Neural cell (in vitro differentiated cells): ENCODE data around the gene GPRIN1. TPM values are rescaled to one million over a fixed set of nuclear protein-coding genes. Genes with fewer than 3 reads are reported as not detected.

Experiments used
- H2AFZ ChIP-seq: fragments of 200-600, 300-800 bp; sonication (generic), shearing (Covaris generic); 2 replicates; pipeline ENCODE4 v1.6.0; 2014; ENCODE audit warnings: low read depth, mild to moderate bottlenecking, antibody characterized with exemption, low read length, moderate library complexity
- H3F3A ChIP-seq: fragments of 200-600 bp; shearing (Covaris generic); 2 replicates; pipeline ENCODE4 v1.6.1; 2016; ENCODE audit warnings: mild to moderate bottlenecking, moderate library complexity, mixed read lengths, antibody characterized with exemption, low read length; ENCODE audit not compliant: insufficient read depth, poor library complexity, severe bottlenecking
- H3K27ac ChIP-seq: fragments of 200-600, 300-800 bp; sonication (generic), shearing (Covaris generic); 2 replicates; pipeline ENCODE4 v1.5.1; 2014; ENCODE audit warnings: mild to moderate bottlenecking, low read length, moderate library complexity
- H3K27me3 ChIP-seq: fragments of 300-800, 200-600 bp; sonication (generic), shearing (Covaris generic); 2 replicates; pipeline ENCODE4 v1.6.0; 2014; ENCODE audit warnings: mild to moderate bottlenecking, low read depth, low read length, moderate library complexity; ENCODE audit not compliant: insufficient read depth
- H3K36me3 ChIP-seq: fragments of 300-800, 200-600 bp; sonication (generic), shearing (Covaris generic); 2 replicates; pipeline ENCODE4 v1.5.1; 2014; ENCODE audit warnings: mild to moderate bottlenecking, antibody characterized with exemption, low read length, moderate library complexity; ENCODE audit not compliant: insufficient read depth
- H3K4me2 ChIP-seq: fragments of 300-800, 200-600 bp; sonication (generic), shearing (Covaris generic); 2 replicates; pipeline ENCODE4 v1.6.0; 2014; ENCODE audit warnings: mild to moderate bottlenecking, low read length
- H3K4me3 ChIP-seq: fragments of 300-800, 200-600 bp; sonication (generic), shearing (Covaris generic); 2 replicates; pipeline ENCODE4 v1.5.1; 2014; ENCODE audit warnings: mild to moderate bottlenecking, low read length, moderate library complexity
- H3K79me2 ChIP-seq: fragments of 200-600 bp; shearing (Covaris generic); replicated peaks from 2 replicates; pipeline ENCODE4 v1.6.0; 2014; ENCODE audit warnings: mild to moderate bottlenecking, low read length, moderate library complexity; ENCODE audit not compliant: insufficient read depth
- H3K9ac ChIP-seq: fragments of 300-800, 200-600 bp; sonication (generic), shearing (Covaris generic); 2 replicates; pipeline ENCODE4 v1.6.1; 2016; ENCODE audit warnings: mild to moderate bottlenecking, low read length, mixed read lengths
- H3K9me2 ChIP-seq: fragments of 200-600 bp; shearing (Covaris generic); 2 replicates; pipeline ENCODE4 v1.6.1; 2016; ENCODE audit warnings: mild to moderate bottlenecking, low read length, mixed read lengths; ENCODE audit not compliant: insufficient read depth
- H3K9me3 ChIP-seq: fragments of 200-600, 300-800 bp; sonication (generic), shearing (Covaris generic); 2 replicates; pipeline ENCODE4 v1.6.1; 2016; ENCODE audit warnings: mild to moderate bottlenecking, mixed run types, low read length, moderate library complexity, mixed read lengths
- H4K20me1 ChIP-seq: fragments of 200-600 bp; shearing (Covaris generic); 2 replicates; pipeline ENCODE4 v1.6.1; 2016; ENCODE audit warnings: mild to moderate bottlenecking, mixed run types; ENCODE audit not compliant: insufficient read depth
- EP300 ChIP-seq: fragments of 450-650 bp; conservative IDR thresholded peaks from 2 replicates; pipeline ENCODE4 v1.6.1; 2014; ENCODE audit warnings: antibody characterized with exemption, mild to moderate bottlenecking, moderate library complexity; ENCODE audit not compliant: poor library complexity, severe bottlenecking
- EZH2 ChIP-seq: fragments of 200-600, 300-800 bp; shearing (Covaris generic), sonication (generic); IDR thresholded peaks from 2 replicates; pipeline ENCODE4 v1.6.1; 2014; ENCODE audit warnings: antibody characterized with exemption, low read length, borderline replicate concordance, mild to moderate bottlenecking; ENCODE audit not compliant: insufficient read depth, poor library complexity, severe bottlenecking
- MXI1 ChIP-seq: fragments of 450-650 bp; conservative IDR thresholded peaks from 2 replicates; pipeline ENCODE4 v1.6.1; 2014; ENCODE audit warnings: antibody characterized with exemption, mild to moderate bottlenecking; ENCODE audit not compliant: poor library complexity, severe bottlenecking
- POLR2AphosphoS5 ChIP-seq: IDR thresholded peaks from 2 replicates; pipeline ENCODE4 v1.6.1; 2012
- RAD21 ChIP-seq: fragments of 450-650 bp; conservative IDR thresholded peaks from 2 replicates; pipeline ENCODE4 v1.6.1; 2014; ENCODE audit warnings: antibody characterized with exemption, mild to moderate bottlenecking, moderate library complexity
- SMC3 ChIP-seq: fragments of 450-650 bp; conservative IDR thresholded peaks from 2 replicates; pipeline ENCODE4 v1.6.1; 2014; ENCODE audit warnings: antibody characterized with exemption, mild to moderate bottlenecking, moderate library complexity; ENCODE audit not compliant: poor library complexity
- TAF1 ChIP-seq: IDR thresholded peaks from 2 replicates; pipeline ENCODE4 v1.6.1; 2012; ENCODE audit warnings: low read depth
- polyA plus RNA-seq: library from polyadenylated mRNA; depleted of rRNA; stranded (reverse); fragments of >200 nt; gene quantifications from 2 replicates; pipeline ENCODE4 v1.2.3, GENCODE V29; 2014
- TF ChIP-seq, protein P1 (sequence below): fragments of 450-650 bp; IDR thresholded peaks from 2 replicates; pipeline ENCODE4 v1.5.1; 2014; ENCODE audit warnings: antibody characterized with exemption, mild to moderate bottlenecking, moderate library complexity; ENCODE audit not compliant: poor library complexity, severe bottlenecking
- TF ChIP-seq, protein P2 (sequence below): IDR thresholded peaks from 2 replicates; pipeline ENCODE4 v1.6.1; 2012; ENCODE audit warnings: borderline replicate concordance

GPRIN1 gene
- polyA plus RNA-seq, 1 donor from 2014 or later, result 32.3 TPM

DNA sequence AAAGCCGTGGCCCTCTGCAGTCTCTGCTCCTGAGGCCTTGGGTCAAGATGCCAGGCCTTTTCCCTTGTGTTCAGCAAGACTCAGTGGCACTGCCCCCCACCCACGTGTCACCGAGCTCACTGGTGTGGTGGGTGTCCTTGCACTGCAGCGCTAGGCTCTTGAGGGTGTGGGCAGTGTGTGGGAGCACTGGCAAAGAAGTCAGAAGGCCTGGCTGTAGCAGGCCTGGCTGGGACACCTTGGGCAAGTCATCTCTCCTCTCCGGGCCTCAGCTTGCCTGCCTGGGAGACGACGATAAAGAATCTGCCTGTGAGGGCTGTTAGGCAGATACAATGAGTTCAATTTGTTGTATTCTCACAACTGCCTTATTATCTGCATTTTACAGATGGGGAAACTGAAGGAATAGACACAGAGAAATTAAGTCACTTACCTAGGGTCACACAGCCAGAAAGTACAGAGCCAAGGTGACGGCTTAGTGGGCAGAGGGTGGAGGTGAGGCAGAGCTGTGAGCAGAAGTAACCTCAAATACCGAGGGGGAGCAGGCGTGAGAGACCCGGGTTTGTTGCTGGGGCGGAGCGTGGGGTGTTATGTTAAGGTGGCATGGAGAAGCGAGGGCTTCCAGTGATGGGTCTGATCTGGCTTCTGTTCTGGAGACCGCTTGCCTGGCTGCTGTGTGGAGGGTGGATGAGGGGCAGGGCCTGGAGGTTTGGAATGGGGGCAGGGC lies 38.7 kb upstream of the GPRIN1 start:
- H3K4me2 ChIP-seq, result peak overlapping the region; percentile 78
- no peaks in the 10 kb centered on the region for H4K20me1 ChIP-seq
- no peaks in the 10 kb centered on the region for H3K9me2 ChIP-seq
- no peaks in the 10 kb centered on the region for H3K9me3 ChIP-seq
- H3K79me2 ChIP-seq, result peaks cover 9% of the 10 kb centered on the region
- H3K36me3 ChIP-seq, result no peaks in the 10 kb centered on the region
- no peaks in the 10 kb centered on the region for H3F3A ChIP-seq
- H2AFZ ChIP-seq, result no peak overlapping the region
- H3K27me3 ChIP-seq, result no peaks in the 10 kb centered on the region
- peak overlapping the region; percentile 83 for H3K4me3 ChIP-seq
- no peak overlapping the region for H3K27ac ChIP-seq
- peak overlapping the region; percentile 78 for H3K9ac ChIP-seq
- TF ChIP-seq POLR2AphosphoS5, result no peak
- no peak for TF ChIP-seq SMC3
- no peak for TF ChIP-seq MXI1
- TF ChIP-seq, protein P1, sequence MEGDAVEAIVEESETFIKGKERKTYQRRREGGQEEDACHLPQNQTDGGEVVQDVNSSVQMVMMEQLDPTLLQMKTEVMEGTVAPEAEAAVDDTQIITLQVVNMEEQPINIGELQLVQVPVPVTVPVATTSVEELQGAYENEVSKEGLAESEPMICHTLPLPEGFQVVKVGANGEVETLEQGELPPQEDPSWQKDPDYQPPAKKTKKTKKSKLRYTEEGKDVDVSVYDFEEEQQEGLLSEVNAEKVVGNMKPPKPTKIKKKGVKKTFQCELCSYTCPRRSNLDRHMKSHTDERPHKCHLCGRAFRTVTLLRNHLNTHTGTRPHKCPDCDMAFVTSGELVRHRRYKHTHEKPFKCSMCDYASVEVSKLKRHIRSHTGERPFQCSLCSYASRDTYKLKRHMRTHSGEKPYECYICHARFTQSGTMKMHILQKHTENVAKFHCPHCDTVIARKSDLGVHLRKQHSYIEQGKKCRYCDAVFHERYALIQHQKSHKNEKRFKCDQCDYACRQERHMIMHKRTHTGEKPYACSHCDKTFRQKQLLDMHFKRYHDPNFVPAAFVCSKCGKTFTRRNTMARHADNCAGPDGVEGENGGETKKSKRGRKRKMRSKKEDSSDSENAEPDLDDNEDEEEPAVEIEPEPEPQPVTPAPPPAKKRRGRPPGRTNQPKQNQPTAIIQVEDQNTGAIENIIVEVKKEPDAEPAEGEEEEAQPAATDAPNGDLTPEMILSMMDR, result no peak
- no peak for TF ChIP-seq EP300
- TF ChIP-seq EZH2, result no peak
- TF ChIP-seq, protein P2, sequence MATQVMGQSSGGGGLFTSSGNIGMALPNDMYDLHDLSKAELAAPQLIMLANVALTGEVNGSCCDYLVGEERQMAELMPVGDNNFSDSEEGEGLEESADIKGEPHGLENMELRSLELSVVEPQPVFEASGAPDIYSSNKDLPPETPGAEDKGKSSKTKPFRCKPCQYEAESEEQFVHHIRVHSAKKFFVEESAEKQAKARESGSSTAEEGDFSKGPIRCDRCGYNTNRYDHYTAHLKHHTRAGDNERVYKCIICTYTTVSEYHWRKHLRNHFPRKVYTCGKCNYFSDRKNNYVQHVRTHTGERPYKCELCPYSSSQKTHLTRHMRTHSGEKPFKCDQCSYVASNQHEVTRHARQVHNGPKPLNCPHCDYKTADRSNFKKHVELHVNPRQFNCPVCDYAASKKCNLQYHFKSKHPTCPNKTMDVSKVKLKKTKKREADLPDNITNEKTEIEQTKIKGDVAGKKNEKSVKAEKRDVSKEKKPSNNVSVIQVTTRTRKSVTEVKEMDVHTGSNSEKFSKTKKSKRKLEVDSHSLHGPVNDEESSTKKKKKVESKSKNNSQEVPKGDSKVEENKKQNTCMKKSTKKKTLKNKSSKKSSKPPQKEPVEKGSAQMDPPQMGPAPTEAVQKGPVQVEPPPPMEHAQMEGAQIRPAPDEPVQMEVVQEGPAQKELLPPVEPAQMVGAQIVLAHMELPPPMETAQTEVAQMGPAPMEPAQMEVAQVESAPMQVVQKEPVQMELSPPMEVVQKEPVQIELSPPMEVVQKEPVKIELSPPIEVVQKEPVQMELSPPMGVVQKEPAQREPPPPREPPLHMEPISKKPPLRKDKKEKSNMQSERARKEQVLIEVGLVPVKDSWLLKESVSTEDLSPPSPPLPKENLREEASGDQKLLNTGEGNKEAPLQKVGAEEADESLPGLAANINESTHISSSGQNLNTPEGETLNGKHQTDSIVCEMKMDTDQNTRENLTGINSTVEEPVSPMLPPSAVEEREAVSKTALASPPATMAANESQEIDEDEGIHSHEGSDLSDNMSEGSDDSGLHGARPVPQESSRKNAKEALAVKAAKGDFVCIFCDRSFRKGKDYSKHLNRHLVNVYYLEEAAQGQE, result no peak
- no peak for TF ChIP-seq TAF1
- TF ChIP-seq RAD21, result no peak

DNA sequence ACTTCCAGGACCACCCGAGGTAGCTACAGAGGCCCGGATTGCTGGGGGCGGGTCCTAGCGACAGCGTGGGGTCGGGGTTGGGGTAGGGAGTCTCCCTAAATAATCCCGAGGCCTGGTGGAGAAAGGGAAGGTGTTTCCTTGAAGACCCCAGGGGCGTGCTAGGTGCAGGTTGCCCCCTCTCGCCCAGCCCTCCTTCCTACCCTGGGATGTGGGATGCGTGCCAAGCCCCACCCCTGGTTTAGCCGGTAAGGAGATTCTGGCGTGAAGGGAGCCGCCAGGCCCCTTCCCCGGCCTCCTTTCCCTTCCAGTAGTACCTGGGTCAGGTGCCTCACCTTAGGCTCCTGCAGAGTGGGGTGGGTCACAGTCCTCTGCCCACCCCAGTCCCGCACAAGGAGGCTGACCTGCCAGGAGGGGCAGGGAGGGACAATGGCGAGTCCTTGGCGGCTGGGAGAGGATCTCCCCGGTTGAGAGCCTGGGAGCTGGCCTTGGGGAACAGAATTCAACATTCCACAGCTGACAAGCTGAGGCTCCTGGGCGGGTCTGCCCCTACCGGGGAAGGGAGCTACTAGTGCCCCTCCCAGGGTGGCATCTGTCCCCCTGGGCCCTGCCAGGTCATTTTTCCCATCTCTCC lies 38.0 kb upstream of the GPRIN1 start:
- Histone ChIP-seq H3K36me3 (no peaks in the 10 kb centered on the region), H3F3A (no peaks in the 10 kb centered on the region), H3K9ac (peak overlapping the region; percentile 78), H3K79me2 (peaks cover 9% of the 10 kb centered on the region), H3K4me2 (peak overlapping the region; percentile 78), H3K9me3 (no peaks in the 10 kb centered on the region), H3K27ac (no peak overlapping the region), H3K27me3 (no peaks in the 10 kb centered on the region), H3K9me2 (no peaks in the 10 kb centered on the region), H3K4me3 (peak overlapping the region; percentile 83), H2AFZ (peak overlapping the region; percentile 73), H4K20me1 (no peaks in the 10 kb centered on the region)
- TF ChIP-seq EP300 (no peak), TAF1 (no peak), EZH2 (no peak), MXI1 (no peak), POLR2AphosphoS5 (no peak), RAD21 (no peak)
- TF ChIP-seq, protein P2, result no peak
- TF ChIP-seq, protein P1, result no peak
